NCI-H524 (cell line): ENCODE measurements around the gene IGF1R.
"Not testable (repeated sequence)": the region's sequence is repeated elsewhere in the genome, so short reads cannot be mapped to it uniquely, and the experiment has no call there.

ENCODE experiments used
- DNase-seq, 2 experiments: peaks; one replicate each; lab custom pipeline; 2025; lab: John Stamatoyannopoulos, UW

Gene IGF1R

GRCh38 chr15:98997755-98998154, 349.4 kb downstream of the IGF1R start:
- peak in 1 of 2 experiments; percentile 37 for DNase-seq

DNA sequence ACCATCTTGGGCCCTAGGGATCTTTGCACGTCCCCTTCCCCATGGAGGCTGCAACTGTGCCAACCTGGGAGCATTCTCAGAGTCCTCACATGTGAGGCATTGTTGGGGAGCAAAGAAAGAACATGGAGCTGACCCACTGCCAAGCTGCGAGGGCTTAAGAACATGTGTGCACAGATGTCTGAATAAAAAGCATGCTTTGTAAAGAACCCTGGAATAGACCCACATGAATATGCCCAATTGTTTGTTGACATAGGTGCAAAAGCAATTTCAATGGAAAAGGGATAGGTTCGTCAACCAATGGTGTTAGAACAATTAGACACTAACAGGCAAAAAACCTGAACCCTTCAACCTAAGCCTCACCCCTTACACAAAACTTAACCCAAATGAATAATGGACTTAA, 349.9 kb downstream of the IGF1R start:
- no peak for DNase-seq

DNA sequence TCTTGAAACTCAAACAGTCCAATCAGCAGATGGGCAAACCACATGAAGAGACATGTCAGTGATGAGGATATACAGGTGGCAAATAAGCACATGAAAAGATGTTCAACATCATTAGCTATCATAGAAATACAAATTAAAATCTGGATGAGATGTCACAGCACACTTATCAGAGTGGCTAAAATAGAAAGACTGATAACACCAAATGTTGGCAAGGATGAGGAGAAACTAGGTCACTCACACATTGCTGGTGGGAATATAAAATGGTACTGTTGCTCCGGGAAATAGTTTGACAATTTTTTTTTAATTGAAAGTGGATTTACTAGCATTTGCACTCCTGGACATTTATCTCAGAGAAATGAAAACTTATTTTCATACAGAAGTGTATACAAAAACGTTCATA, 350.9 kb downstream of the IGF1R start:
- DNase-seq, result no peak

DNA sequence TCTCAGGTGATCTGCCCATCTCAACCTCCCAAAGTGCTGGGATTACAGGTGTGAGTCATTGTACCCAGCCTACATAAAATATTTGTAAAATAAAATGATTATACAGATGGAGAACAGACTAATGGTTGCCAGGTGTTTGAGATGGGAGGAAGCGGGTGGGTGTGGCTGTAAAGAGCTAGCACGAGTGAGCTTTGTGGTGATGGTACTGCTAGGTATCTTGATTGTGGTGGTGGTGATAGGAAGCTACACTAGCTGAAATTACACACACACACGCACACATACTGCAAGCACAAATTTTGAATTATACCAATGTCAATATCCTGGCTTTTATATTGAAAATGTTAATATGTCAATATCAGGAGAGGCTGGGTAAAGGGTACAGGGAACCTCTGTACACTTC, 353.9 kb downstream of the IGF1R start:
- no peak for DNase-seq

- peak; percentile 81 to 88 for DNase-seq
Measured at GRCh38 chr15:99003317-99003716, 355.0 kb downstream of the IGF1R start.

- DNase-seq, result not testable (repeated sequence)
Measured at GRCh38 chr15:99004998-99005974, 356.9 kb downstream of the IGF1R start.

- no peak for DNase-seq
Measured at GRCh38 chr15:99006146-99006545, 357.8 kb downstream of the IGF1R start.

- DNase-seq, result peak; percentile 97 to 99
Measured at GRCh38 chr15:99006904-99007495, 358.7 kb downstream of the IGF1R start.

GRCh38 chr15:99009741-99010330, 361.5 kb downstream of the IGF1R start:
- no peak for DNase-seq

DNA sequence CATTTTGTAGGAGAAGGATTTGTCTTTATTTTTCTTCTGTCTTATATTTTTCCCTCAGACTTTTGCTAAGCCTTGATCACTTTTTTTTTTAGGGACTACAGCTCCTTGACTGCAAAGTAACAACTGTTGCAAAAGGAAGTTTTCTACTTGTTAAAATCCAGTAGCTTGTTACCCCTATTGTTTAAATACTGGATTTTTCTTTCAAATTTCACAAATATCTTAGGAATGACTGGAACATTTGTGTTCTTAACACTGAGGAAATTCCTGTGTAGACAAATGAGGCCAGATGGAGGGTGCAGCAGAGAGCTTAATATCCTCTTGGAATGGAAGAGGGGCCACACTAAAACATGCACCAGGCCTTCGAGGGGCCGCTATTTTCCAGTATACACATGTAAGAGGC, 362.4 kb downstream of the IGF1R start:
- peak in 1 of 2 experiments; percentile 22 for DNase-seq
